HepG2 (cell line): ENCODE measurements around the gene KAZN.

Experiments
- DPF2 ChIP-seq: sonication (generic); formaldehyde crosslinking; IDR thresholded peaks from 2 replicates; pipeline ENCODE4 v1.4.0; 2020; ENCODE audit warnings: mild to moderate bottlenecking, low read depth, missing genetic modification reagents, borderline replicate concordance
- FOXK1 ChIP-seq: sonication (generic); formaldehyde crosslinking; IDR thresholded peaks from 2 replicates; pipeline ENCODE4 v1.4.0; 2020; ENCODE audit warnings: low read depth, missing genetic modification reagents, borderline replicate concordance
- NFRKB ChIP-seq: fragments of 450-650 bp; IDR thresholded peaks from 2 replicates; pipeline ENCODE4 v1.6.1; 2017
- POLR2A ChIP-seq, 2 experiments: IDR thresholded peaks; 2 replicates each; pipeline ENCODE4 v1.6.1; 2011; ENCODE audit warnings: low read depth in 2 of 2, low read length in 2 of 2, mild to moderate bottlenecking in 1 of 2, moderate library complexity in 1 of 2; ENCODE audit not compliant: insufficient read depth in 1 of 2
- TF ChIP-seq, protein P1 (sequence below): sonication (generic); formaldehyde crosslinking; IDR thresholded peaks from 2 replicates; pipeline ENCODE4 v1.4.0; 2020; ENCODE audit warnings: low read depth, missing genetic modification reagents

DNA sequence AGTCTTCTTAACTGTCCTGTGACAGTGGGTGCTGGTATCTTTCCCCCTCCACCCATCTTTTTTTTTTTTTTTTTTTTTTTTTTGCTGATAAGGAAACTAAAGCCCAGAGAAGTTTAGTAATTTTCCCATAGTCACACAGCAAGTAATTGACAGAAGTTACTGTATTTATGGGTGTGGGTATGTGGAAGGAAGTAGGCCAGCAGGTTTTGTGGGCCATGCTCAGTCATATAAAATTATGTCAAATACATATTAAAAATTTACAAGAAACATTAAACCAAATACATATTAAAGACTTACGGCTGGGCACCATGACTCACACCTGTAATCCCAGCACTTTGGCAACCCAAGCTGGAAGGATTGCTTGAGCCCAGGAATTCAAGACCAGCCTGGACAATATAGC lies 51.5 kb downstream of the KAZN start:
- TF ChIP-seq DPF2 (CRISPR knock-in tag) (no peak), FOXK1 (no peak), POLR2A (IDR thresholded peaks at IDR 0.05; ENCODE audit: insufficient read depth in 1 of 2, low read depth in 2 of 2, low read length in 2 of 2) (no peak), NFRKB (no peak)
- TF ChIP-seq, protein P1, sequence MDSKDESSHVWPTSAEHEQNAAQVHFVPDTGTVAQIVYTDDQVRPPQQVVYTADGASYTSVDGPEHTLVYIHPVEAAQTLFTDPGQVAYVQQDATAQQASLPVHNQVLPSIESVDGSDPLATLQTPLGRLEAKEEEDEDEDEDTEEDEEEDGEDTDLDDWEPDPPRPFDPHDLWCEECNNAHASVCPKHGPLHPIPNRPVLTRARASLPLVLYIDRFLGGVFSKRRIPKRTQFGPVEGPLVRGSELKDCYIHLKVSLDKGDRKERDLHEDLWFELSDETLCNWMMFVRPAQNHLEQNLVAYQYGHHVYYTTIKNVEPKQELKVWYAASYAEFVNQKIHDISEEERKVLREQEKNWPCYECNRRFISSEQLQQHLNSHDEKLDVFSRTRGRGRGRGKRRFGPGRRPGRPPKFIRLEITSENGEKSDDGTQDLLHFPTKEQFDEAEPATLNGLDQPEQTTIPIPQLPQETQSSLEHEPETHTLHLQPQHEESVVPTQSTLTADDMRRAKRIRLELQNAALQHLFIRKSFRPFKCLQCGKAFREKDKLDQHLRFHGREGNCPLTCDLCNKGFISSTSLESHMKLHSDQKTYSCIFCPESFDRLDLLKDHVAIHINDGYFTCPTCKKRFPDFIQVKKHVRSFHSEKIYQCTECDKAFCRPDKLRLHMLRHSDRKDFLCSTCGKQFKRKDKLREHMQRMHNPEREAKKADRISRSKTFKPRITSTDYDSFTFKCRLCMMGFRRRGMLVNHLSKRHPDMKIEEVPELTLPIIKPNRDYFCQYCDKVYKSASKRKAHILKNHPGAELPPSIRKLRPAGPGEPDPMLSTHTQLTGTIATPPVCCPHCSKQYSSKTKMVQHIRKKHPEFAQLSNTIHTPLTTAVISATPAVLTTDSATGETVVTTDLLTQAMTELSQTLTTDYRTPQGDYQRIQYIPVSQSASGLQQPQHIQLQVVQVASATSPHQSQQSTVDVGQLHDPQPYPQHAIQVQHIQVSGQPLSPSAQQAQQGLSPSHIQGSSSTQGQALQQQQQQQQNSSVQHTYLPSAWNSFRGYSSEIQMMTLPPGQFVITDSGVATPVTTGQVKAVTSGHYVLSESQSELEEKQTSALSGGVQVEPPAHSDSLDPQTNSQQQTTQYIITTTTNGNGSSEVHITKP (CRISPR knock-in tag) = no peak
